ENCODE data around the gene ELOVL7.

The ELOVL7 gene

GRCh38 chr5:60812426-60812825 is 31.6 kb downstream of the ELOVL7 start:
- H3K79me2 ChIP-seq (ENCODE audit: insufficient read depth, low read length): no peaks in the 10 kb centered on the region
- H4K20me1 ChIP-seq (ENCODE audit: low read depth, low read length): no peaks in the 10 kb centered on the region
- H3K36me3 ChIP-seq (ENCODE audit: low read length): no peaks in the 10 kb centered on the region
- H3K27me3 ChIP-seq (ENCODE audit: low read length): no peaks in the 10 kb centered on the region
- no peak overlapping the region for H3K27ac ChIP-seq (ENCODE audit: low read depth, low read length)
- H2AFZ ChIP-seq (ENCODE audit: low read depth, low read length, severe bottlenecking): no peak overlapping the region
- no peaks in the 10 kb centered on the region for H3F3A ChIP-seq (ENCODE audit: insufficient read depth)
- no peaks in the 10 kb centered on the region for H3K9me2 ChIP-seq (replicated peaks; ENCODE audit: insufficient read depth, low read length)
- TF ChIP-seq CTCF (IDR thresholded peaks at IDR 0.05; ENCODE audit: insufficient read depth, low read length, poor library complexity, severe bottlenecking) (no peak), EZH2phosphoT487 (conservative IDR thresholded peaks at IDR 0.05; ENCODE audit: low read length) (no peak)
- H3K4me3 ChIP-seq (ENCODE audit: insufficient read depth, low read length, poor library complexity, severe bottlenecking): no peak overlapping the region
- no peaks in the 10 kb centered on the region for H3K9me3 ChIP-seq (ENCODE audit: insufficient read depth, low read length)
- H3K4me2 ChIP-seq (ENCODE audit: low read depth, low read length, poor library complexity, severe bottlenecking): no peak overlapping the region
- H3K9ac ChIP-seq (ENCODE audit: low read length): no peak overlapping the region

GRCh38 chr5:60811105-60811504 is 33.0 kb downstream of the ELOVL7 start:
- Histone ChIP-seq H3K4me3 (ENCODE audit: insufficient read depth, low read length, poor library complexity, severe bottlenecking) (no peak overlapping the region), H3K79me2 (ENCODE audit: insufficient read depth, low read length) (no peaks in the 10 kb centered on the region), H4K20me1 (ENCODE audit: low read depth, low read length) (no peaks in the 10 kb centered on the region), H3K9me2 (replicated peaks; ENCODE audit: insufficient read depth, low read length) (no peaks in the 10 kb centered on the region), H3K9me3 (ENCODE audit: insufficient read depth, low read length) (no peaks in the 10 kb centered on the region), H3K36me3 (ENCODE audit: low read length) (no peaks in the 10 kb centered on the region), H2AFZ (ENCODE audit: low read depth, low read length, severe bottlenecking) (no peak overlapping the region), H3K27me3 (ENCODE audit: low read length) (no peaks in the 10 kb centered on the region), H3K9ac (ENCODE audit: low read length) (no peak overlapping the region), H3K27ac (ENCODE audit: low read depth, low read length) (no peak overlapping the region), H3K4me2 (ENCODE audit: low read depth, low read length, poor library complexity, severe bottlenecking) (no peak overlapping the region), H3F3A (ENCODE audit: insufficient read depth) (no peaks in the 10 kb centered on the region)
- TF ChIP-seq EZH2phosphoT487 (conservative IDR thresholded peaks at IDR 0.05; ENCODE audit: low read length): no peak
- TF ChIP-seq CTCF (IDR thresholded peaks at IDR 0.05; ENCODE audit: insufficient read depth, low read length, poor library complexity, severe bottlenecking): no peak

- Histone ChIP-seq H4K20me1 (ENCODE audit: low read depth, low read length) (no peaks in the 10 kb centered on the region), H3F3A (ENCODE audit: insufficient read depth) (no peaks in the 10 kb centered on the region), H3K79me2 (ENCODE audit: insufficient read depth, low read length) (no peaks in the 10 kb centered on the region), H3K4me2 (ENCODE audit: low read depth, low read length, poor library complexity, severe bottlenecking) (no peak overlapping the region), H3K9me2 (replicated peaks; ENCODE audit: insufficient read depth, low read length) (no peaks in the 10 kb centered on the region), H3K9ac (ENCODE audit: low read length) (no peak overlapping the region), H3K36me3 (ENCODE audit: low read length) (no peaks in the 10 kb centered on the region), H3K27me3 (ENCODE audit: low read length) (no peaks in the 10 kb centered on the region), H3K4me3 (ENCODE audit: insufficient read depth, low read length, poor library complexity, severe bottlenecking) (no peak overlapping the region), H3K9me3 (ENCODE audit: insufficient read depth, low read length) (no peaks in the 10 kb centered on the region), H3K27ac (ENCODE audit: low read depth, low read length) (no peak overlapping the region), H2AFZ (ENCODE audit: low read depth, low read length, severe bottlenecking) (no peak overlapping the region)
- no peak for TF ChIP-seq CTCF (IDR thresholded peaks at IDR 0.05; ENCODE audit: insufficient read depth, low read length, poor library complexity, severe bottlenecking)
- TF ChIP-seq EZH2phosphoT487 (conservative IDR thresholded peaks at IDR 0.05; ENCODE audit: low read length): no peak
Measured at GRCh38 chr5:60810438-60811085, 33.5 kb downstream of the ELOVL7 start.
